Measurements from ENCODE around the gene JAG1. TPM values are rescaled to one million over a fixed set of nuclear protein-coding genes. Genes with fewer than 3 reads are reported as not detected.

The JAG1 gene
- polyA plus RNA-seq, 3 donors = 0.70 to 6.8 (median 0.85) TPM

GRCh38 chr20:10699489-10699888, 25.7 kb upstream of the JAG1 start:
- no peak overlapping the region for H3K4me2 ChIP-seq (replicated peaks; ENCODE audit: extremely low read depth, low read length, poor library complexity, severe bottlenecking)
- H3K4me3 Mint-ChIP-seq = no peak overlapping the region
- H3K9ac ChIP-seq (ENCODE audit: insufficient read depth, low read length, poor library complexity, severe bottlenecking) = no peak overlapping the region
- H4K20me1 ChIP-seq (ENCODE audit: insufficient read depth, low read length) = no peaks in the 10 kb centered on the region
- peaks cover 0 to 8% (median 0%) of the 10 kb centered on the region in 3 donors for H3K27me3 Mint-ChIP-seq (ENCODE audit: low read depth in 3 of 3)
- intact Hi-C loops (cut with micrococcal nuclease) = no loop called here
- H3K9me3 Mint-ChIP-seq = peaks cover 6 to 13% (median 7%) of the 10 kb centered on the region in 7 donors
- no peak overlapping the region for H2AFZ ChIP-seq (ENCODE audit: insufficient read depth, low read depth, low read length, poor library complexity, severe bottlenecking)
- no peaks in the 10 kb centered on the region for H3K4me1 Mint-ChIP-seq
- no peak overlapping the region for H3K4me3 ChIP-seq (replicated peaks in 1 of 3; ENCODE audit: low read depth in 2 of 3, low read length in 3 of 3)
- H3K4me1 ChIP-seq (ENCODE audit: control insufficient read depth in 1 of 2, insufficient read depth in 2 of 2, low read length in 2 of 2) = no peaks in the 10 kb centered on the region
- no peaks in the 10 kb centered on the region for H3K36me3 Mint-ChIP-seq
- H3K27ac ChIP-seq (ENCODE audit: low read depth in 1 of 2, low read length in 2 of 2) = no peak overlapping the region
- no peak for DNase-seq
- no peaks in the 10 kb centered on the region for H3K36me3 ChIP-seq (replicated peaks in 1 of 2; ENCODE audit: control insufficient read depth in 1 of 2, insufficient read depth in 2 of 2, low read length in 2 of 2)
- no peaks in the 10 kb centered on the region for H3K79me2 ChIP-seq (ENCODE audit: insufficient read depth, low read length)
- no peak overlapping the region for H3K27ac Mint-ChIP-seq
- no peak for TF ChIP-seq CTCF (IDR thresholded peaks at IDR 0.05)
- no peaks in the 10 kb centered on the region for H3K9me3 ChIP-seq (replicated peaks in 1 of 2; ENCODE audit: control insufficient read depth in 1 of 2, insufficient read depth in 1 of 2, low read length in 2 of 2)
- no peaks in the 10 kb centered on the region for H3K27me3 ChIP-seq (ENCODE audit: control insufficient read depth in 2 of 2, insufficient read depth in 2 of 2, low read length in 2 of 2)
- WGBS (ENCODE audit: insufficient coverage) = no CpG with 5 or more reads among the region's 2 CpGs

GRCh38 chr20:10696650-10697049, 22.9 kb upstream of the JAG1 start:
- H3K4me1 Mint-ChIP-seq = no peaks in the 10 kb centered on the region
- Histone ChIP-seq H3K27me3 (ENCODE audit: control insufficient read depth in 2 of 2, insufficient read depth in 2 of 2, low read length in 2 of 2) (no peaks in the 10 kb centered on the region), H3K4me2 (replicated peaks; ENCODE audit: extremely low read depth, low read length, poor library complexity, severe bottlenecking) (no peak overlapping the region), H3K9me3 (replicated peaks in 1 of 2; ENCODE audit: control insufficient read depth in 1 of 2, insufficient read depth in 1 of 2, low read length in 2 of 2) (no peaks in the 10 kb centered on the region), H3K36me3 (replicated peaks in 1 of 2; ENCODE audit: control insufficient read depth in 1 of 2, insufficient read depth in 2 of 2, low read length in 2 of 2) (no peaks in the 10 kb centered on the region), H2AFZ (ENCODE audit: insufficient read depth, low read depth, low read length, poor library complexity, severe bottlenecking) (no peak overlapping the region), H4K20me1 (ENCODE audit: insufficient read depth, low read length) (no peaks in the 10 kb centered on the region), H3K79me2 (ENCODE audit: insufficient read depth, low read length) (no peaks in the 10 kb centered on the region), H3K27ac (ENCODE audit: low read depth in 1 of 2, low read length in 2 of 2) (no peak overlapping the region), H3K4me1 (ENCODE audit: control insufficient read depth in 1 of 2, insufficient read depth in 2 of 2, low read length in 2 of 2) (no peaks in the 10 kb centered on the region), H3K4me3 (replicated peaks in 1 of 3; ENCODE audit: low read depth in 2 of 3, low read length in 3 of 3) (no peak overlapping the region), H3K9ac (ENCODE audit: insufficient read depth, low read length, poor library complexity, severe bottlenecking) (no peak overlapping the region)
- H3K4me3 Mint-ChIP-seq = no peak overlapping the region
- intact Hi-C loops (cut with micrococcal nuclease) = no loop called here
- H3K36me3 Mint-ChIP-seq = no peaks in the 10 kb centered on the region
- WGBS (ENCODE audit: insufficient coverage) = 80% methylated on average over 2 of the region's 5 CpGs
- H3K27me3 Mint-ChIP-seq (ENCODE audit: low read depth in 3 of 3) = peaks cover 0 to 3% (median 3%) of the 10 kb centered on the region in 3 donors
- peak in 2 of 3 donors; percentile 2 to 15 for DNase-seq
- TF ChIP-seq CTCF (IDR thresholded peaks at IDR 0.05) = peak; percentile 75
- H3K9me3 Mint-ChIP-seq = peaks cover 0 to 8% (median 0%) of the 10 kb centered on the region in 7 donors
- no peak overlapping the region for H3K27ac Mint-ChIP-seq
